Endothelial cell of umbilical vein (primary cell): ENCODE data around the gene TRMT112.

Experiments
- EZH2 ChIP-seq: IDR thresholded peaks from 2 replicates; pipeline ENCODE4 v1.6.1; 2012; ENCODE audit warnings: borderline replicate concordance, low read depth, mild to moderate bottlenecking, moderate library complexity, low read length, inconsistent platforms; ENCODE audit not compliant: severe bottlenecking
- FOS ChIP-seq: IDR thresholded peaks from 2 replicates; pipeline ENCODE4 v1.6.1; 2011; ENCODE audit warnings: mild to moderate bottlenecking, low read length, moderate library complexity, borderline replicate concordance; ENCODE audit not compliant: insufficient read depth
- GATA2 ChIP-seq: IDR thresholded peaks from 2 replicates; pipeline ENCODE4 v1.7.0; 2011; ENCODE audit warnings: low read depth, mild to moderate bottlenecking, moderate library complexity, mixed read lengths, low read length; ENCODE audit not compliant: insufficient read length, insufficient read depth
- JUN ChIP-seq: IDR thresholded peaks from 2 replicates; pipeline ENCODE4 v1.6.1; 2011; ENCODE audit warnings: borderline replicate concordance, low read depth; ENCODE audit not compliant: insufficient read length, insufficient read depth
- MYC ChIP-seq: IDR thresholded peaks from one replicate; pipeline ENCODE4 v1.6.1; 2011; ENCODE audit warnings: mild to moderate bottlenecking, low read depth, low read length
- POLR2A ChIP-seq: IDR thresholded peaks from 2 replicates; pipeline ENCODE4 v1.6.1; 2012; ENCODE audit warnings: low read depth, mild to moderate bottlenecking, control low read depth, low read length
- POLR2AphosphoS5 ChIP-seq: IDR thresholded peaks from 2 replicates; pipeline ENCODE4 v1.6.1; 2012; ENCODE audit warnings: low read depth, mild to moderate bottlenecking, control low read depth, low read length, moderate library complexity; ENCODE audit not compliant: insufficient read depth
- TF ChIP-seq, protein P1 (sequence below), 2 donors: IDR thresholded peaks; 1 replicate in 1 of 2; 2 replicates in 1 of 2; pipeline ENCODE4 v1.5.1; 2011; ENCODE audit warnings: low read length in 2 of 2, mild to moderate bottlenecking in 2 of 2, moderate library complexity in 2 of 2, control low read depth in 1 of 2, inconsistent platforms in 1 of 2, low read depth in 1 of 2; ENCODE audit not compliant: insufficient read depth in 1 of 2; ENCODE audit errors: extremely low read depth in 1 of 2
- TF ChIP-seq, protein P2 (sequence below): IDR thresholded peaks from 2 replicates; pipeline ENCODE4 v1.6.1; 2011; ENCODE audit not compliant: insufficient read depth, insufficient read length

DNA sequence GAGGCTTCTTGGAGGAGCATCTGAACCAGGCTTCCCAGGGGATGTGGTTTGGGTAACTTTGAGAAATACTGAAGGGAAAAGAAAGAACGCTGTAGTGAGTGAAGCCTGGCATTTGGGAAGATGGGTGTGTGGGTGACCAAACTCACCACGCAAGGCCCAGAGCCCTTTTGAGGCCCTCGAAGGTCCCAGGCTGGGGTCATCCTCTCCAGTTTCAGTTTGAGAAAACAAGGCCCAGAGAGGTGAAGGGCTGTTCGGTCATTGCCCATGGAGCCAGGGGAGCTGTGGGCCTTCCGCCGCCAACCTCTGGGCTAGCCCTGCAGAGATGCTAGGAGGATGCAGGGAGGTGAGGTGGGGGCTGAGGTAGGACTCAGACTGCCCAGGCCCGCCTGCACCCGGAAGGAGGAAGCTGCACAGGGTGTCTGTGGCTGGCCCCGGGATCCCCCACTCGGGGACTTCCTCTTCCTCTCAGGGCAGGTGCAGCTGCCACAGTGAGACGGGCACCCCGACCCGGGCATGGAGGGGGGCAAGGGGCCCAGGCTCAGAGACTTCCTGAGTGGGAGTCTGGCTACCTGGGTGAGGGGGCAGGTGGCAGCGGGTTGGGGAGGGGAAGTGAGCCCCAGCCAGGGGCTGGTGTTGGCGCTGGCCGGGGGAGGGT is 22.5 kb upstream of the TRMT112 start, which contains the start of gene CCDC88B:
- TF ChIP-seq MYC: no peak
- TF ChIP-seq EZH2: no peak
- TF ChIP-seq, protein P1, sequence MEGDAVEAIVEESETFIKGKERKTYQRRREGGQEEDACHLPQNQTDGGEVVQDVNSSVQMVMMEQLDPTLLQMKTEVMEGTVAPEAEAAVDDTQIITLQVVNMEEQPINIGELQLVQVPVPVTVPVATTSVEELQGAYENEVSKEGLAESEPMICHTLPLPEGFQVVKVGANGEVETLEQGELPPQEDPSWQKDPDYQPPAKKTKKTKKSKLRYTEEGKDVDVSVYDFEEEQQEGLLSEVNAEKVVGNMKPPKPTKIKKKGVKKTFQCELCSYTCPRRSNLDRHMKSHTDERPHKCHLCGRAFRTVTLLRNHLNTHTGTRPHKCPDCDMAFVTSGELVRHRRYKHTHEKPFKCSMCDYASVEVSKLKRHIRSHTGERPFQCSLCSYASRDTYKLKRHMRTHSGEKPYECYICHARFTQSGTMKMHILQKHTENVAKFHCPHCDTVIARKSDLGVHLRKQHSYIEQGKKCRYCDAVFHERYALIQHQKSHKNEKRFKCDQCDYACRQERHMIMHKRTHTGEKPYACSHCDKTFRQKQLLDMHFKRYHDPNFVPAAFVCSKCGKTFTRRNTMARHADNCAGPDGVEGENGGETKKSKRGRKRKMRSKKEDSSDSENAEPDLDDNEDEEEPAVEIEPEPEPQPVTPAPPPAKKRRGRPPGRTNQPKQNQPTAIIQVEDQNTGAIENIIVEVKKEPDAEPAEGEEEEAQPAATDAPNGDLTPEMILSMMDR (IDR thresholded peaks at IDR 0.05; ENCODE audit: extremely low read depth in 1 of 2, insufficient read depth in 1 of 2, low read depth in 1 of 2, low read length in 2 of 2): no peak
- TF ChIP-seq JUN: no peak
- TF ChIP-seq, protein P2, sequence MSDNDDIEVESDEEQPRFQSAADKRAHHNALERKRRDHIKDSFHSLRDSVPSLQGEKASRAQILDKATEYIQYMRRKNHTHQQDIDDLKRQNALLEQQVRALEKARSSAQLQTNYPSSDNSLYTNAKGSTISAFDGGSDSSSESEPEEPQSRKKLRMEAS: no peak
- no peak for TF ChIP-seq POLR2A
- no peak for TF ChIP-seq POLR2AphosphoS5
- TF ChIP-seq FOS: no peak
- TF ChIP-seq GATA2: no peak
